Peyer's patch (tissue), 4 donors: ENCODE data around the gene FAM131A.

Experiments used
- CTCF ChIP-seq, 6 experiments: fragments of 450-650 bp in 4 of 6; fragments of 200-600 bp in 2 of 6; sonication (generic) in 1 of 6; IDR thresholded peaks; one replicate each; pipeline ENCODE4 v1.5.1; 2017 to 2019; ENCODE audit warnings: antibody characterized with exemption in 6 of 6, mild to moderate bottlenecking in 3 of 6, moderate library complexity in 1 of 6
- POLR2A ChIP-seq, 2 donors: fragments of 450-650 bp; IDR thresholded peaks; one replicate each; pipeline ENCODE4 v1.5.1; 2017; ENCODE audit warnings: antibody characterized with exemption in 2 of 2, mild to moderate bottlenecking in 2 of 2, moderate library complexity in 2 of 2

GRCh38 chr3:184348057-184348382, 10.6 kb downstream of the FAM131A start:
- no peak for TF ChIP-seq CTCF (IDR thresholded peaks at IDR 0.05)
- no peak for TF ChIP-seq POLR2A (IDR thresholded peaks at IDR 0.05)
